ENCODE measurements around the gene RFX3.
A peak's percentile ranks its signal among the peaks of the same experiment; 100 is the strongest.

Gene RFX3

DNA sequence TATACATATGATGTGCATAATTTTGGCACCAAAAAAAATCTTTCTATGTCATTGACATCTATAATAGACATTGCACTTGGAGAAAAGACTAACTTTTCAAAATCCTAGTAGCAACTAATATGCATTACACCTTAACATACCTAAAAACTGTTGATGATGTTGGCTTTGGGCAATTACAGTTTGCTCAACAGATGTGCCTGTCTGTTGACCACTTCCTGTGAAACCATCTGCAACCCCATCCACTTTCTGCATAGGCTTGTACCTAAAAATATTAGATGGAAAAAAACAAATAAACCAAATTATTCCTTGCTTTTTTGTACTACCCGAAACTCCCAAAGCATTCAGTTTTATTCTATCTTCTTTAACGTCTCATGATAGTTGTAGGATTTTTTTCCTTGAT lies 248.6 kb downstream of the RFX3 start:
- DNase-seq (ENCODE audit: low read depth), result no peak

- DNase-seq (ENCODE audit: low read depth), result no peak
These were observed 254.2 kb downstream of the RFX3 start for GRCh38 chr9:3271581-3271980.

DNA sequence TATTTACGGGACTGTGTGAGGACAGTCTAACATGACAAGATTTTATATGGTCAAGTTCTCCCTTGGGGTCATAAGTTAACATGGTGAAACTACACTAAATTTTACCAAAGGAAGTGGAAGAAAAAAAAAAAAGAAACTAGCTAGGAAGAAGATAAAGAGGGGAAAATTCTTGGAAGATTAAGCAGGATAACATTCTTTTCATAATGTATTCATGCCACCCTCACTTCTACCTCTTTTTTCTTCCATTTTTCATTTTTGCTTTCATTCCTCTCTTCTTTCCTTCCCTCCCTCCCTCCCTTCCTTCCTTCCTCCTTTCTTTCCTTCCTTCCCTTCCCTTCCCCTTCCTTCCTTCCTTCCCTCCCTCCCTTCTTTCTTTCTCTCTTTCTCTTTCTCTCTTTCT lies 254.6 kb downstream of the RFX3 start:
- DNase-seq (ENCODE audit: low read depth), result no peak

DNA sequence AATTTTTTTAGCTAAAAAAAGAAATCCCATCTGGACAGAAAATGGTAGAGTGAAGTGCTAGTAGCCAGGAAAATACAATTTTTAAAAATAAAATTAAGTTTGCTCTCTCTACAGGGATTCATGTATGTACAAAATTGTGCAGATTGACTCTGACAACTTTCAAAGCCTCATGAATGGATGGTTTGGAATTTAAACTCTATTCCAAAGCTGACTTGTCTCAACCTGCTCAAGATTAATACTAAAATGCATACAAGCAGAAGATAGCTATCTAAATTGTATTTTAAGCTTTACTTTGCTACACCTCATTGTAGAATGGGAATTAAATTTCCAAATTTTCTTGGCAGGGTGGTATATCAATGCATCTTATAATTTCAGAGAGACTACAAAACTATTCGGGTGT lies 257.6 kb downstream of the RFX3 start:
- DNase-seq (ENCODE audit: low read depth), result no peak

GRCh38 chr9:3263698-3264097 lies 262.1 kb downstream of the RFX3 start:
- DNase-seq (ENCODE audit: low read depth), result no peak

DNA sequence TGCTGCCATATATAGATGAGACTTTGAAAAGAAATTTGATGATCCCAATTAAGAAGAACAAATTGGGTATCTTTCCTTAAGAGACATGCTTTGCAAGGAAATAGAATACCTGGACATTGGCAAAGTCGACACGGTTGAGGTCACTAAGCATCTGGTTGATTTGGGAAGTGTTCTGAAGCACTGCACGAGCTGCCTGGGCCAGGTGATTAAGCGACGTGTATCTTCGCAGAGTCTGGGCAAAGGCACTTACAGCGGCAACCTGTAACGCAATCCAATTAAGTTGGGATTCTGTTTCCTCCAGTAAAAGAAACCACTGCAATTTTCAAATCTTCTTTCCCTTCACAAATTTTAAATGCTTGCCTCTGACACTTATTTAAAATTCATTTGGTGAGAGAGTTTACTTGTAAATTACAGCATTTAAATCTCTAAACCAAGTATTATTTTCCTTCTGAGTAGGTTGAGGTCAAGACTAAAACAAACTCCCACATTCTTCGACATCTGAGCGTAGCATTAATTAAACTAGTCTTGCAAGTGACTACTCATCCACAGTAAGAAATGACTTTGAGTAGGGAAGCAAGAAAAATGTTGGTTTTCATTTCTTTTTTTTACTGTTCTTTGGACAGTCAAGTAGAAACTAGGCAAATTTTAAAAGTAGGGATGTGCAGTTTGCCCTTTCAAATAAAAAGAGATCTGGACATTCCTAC lies 262.8 kb downstream of the RFX3 start:
- DNase-seq (ENCODE audit: low read depth), result no peak

- no peak for DNase-seq (ENCODE audit: low read depth)
These were observed 264.3 kb downstream of the RFX3 start for GRCh38 chr9:3261484-3261883.

- no peak for DNase-seq (ENCODE audit: low read depth)
These were observed 269.1 kb downstream of the RFX3 start for GRCh38 chr9:3256571-3257330.

GRCh38 chr9:3251309-3251708 lies 274.5 kb downstream of the RFX3 start:
- no peak for DNase-seq (ENCODE audit: low read depth)

GRCh38 chr9:3250741-3251140 lies 275.1 kb downstream of the RFX3 start:
- DNase-seq (ENCODE audit: low read depth), result no peak

DNA sequence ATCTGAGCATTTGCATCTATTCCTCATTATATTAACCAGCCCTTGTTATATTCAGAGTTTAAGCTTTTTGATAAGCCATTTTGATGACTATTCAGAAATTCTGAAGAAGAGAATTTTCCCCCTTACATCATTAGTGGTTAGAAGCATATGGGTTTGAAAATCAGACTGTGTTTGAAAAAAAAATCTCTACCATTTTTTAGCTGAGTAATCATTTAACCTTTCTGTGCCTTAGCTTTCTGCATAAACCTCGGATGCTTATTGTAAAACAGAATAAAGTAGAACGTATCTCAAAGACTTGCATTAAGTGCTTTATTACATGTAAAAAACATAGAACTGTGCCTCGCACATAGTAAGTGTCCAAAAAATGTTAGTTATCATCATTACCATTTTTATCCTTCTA lies 278.6 kb downstream of the RFX3 start:
- no peak for DNase-seq (ENCODE audit: low read depth)

- no peak for DNase-seq (ENCODE audit: low read depth)
These were observed 279.6 kb downstream of the RFX3 start for GRCh38 chr9:3246241-3246640.

GRCh38 chr9:3244963-3245653 lies 280.7 kb downstream of the RFX3 start:
- no peak for DNase-seq (ENCODE audit: low read depth)

DNA sequence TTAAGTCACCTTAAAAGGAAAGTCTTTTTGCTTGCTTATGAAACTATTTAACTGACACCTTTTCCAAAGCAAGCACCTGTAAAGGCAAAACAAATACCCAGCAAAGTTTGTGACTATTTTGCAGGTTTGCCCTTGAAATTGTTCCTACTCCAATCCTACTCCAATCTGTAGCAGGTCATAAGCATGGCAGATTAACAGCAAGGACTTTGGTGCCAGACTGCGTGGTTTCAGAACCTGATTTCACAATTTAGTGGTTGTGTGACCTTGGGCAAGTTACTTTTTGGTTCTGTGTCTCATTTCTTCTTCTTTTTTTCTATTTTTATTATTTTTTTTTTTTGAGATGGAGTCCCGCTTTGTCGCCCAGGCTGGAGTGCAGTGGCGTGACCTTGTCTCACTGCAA lies 282.1 kb downstream of the RFX3 start:
- DNase-seq (ENCODE audit: low read depth), result no peak

GRCh38 chr9:3241290-3241689 lies 284.5 kb downstream of the RFX3 start:
- DNase-seq (ENCODE audit: low read depth), result no peak

DNA sequence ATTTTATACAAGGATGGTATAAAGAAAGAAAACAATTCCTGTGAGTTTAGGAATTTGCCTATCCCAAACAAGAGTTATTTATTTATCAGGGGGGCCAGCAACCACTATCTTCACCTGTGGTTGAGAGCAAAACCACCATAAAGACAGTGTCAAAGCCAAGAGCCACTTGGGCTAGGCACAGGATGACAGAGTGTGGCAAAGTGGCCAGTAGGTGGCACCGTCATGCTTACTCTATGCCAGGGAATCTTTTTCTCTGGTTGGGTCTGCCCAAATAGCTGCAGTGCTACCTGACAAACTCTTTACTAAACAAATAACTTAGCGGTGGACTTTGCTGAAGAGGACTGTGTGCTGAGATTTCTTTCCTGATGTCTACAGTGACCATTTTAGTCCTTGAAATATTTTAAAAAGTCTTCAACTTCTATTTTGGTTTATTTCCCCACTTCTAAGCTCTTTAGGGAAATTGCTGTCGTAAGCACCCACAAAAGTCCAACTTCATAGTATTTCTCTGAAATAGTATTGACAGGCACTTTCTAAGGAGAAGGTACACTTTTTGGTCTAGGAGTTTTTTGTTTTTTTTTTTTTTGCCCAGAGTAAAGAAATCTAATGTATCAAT lies 285.0 kb downstream of the RFX3 start:
- DNase-seq (ENCODE audit: low read depth), result peak; percentile 66

GRCh38 chr9:3239240-3239639 lies 286.6 kb downstream of the RFX3 start:
- DNase-seq (ENCODE audit: low read depth), result no peak

DNA sequence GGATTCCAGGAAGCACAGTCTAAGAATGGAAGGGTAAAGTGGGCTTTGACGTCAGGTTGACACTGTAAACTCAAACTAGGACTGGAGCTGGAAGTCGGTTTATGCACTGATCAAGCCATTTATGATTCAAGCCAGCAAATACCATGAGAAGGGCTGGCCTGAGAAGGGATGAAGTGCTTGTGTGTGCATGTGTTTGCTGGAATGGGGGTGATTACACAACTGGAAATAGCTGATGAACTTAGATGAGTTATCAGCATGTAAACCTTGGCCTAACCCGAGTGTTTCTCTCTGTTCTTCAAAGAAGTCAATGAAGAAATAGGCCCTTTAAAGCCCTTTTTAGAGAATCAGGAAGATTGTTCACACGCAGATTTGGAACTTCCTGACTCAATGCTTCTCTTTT lies 287.6 kb downstream of the RFX3 start:
- no peak for DNase-seq (ENCODE audit: low read depth)

DNA sequence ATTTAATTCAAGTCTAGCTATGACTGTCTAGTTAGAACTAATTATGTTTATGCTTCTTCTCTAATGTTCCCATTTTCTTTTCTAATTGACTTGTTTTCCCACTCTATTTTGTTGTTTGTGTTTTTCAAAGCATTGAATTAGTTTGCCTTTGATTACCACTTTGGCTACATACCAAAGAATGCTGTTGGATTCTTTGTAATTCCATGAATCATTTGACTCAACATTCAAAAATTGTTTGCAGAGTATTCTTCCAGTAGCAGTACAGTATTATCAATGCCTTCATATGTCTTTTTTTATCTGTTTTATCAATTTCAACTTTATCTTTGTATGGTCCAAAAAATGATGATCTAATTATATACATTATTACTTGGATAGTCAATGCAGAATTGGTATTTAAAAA lies 288.7 kb downstream of the RFX3 start:
- no peak for DNase-seq (ENCODE audit: low read depth)

DNA sequence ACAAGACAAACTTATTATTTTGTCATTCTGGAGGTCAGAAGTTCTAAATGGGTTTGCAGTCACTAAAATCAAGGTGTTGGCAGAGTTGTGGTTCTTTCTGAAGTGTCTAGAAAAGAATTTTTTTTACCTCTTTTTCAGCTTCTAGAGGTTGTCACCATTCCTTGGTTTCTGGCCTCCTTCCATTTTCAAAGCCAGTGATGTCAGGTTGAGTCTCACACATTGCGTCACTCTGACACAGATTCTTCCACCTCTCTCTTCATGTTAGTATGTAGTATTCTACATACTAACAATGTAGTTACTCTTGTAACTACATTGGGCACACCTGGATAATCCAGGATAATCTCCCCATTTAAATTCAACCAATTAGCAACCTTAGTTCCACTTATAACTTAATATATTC lies 290.3 kb downstream of the RFX3 start:
- DNase-seq (ENCODE audit: low read depth), result no peak

DNA sequence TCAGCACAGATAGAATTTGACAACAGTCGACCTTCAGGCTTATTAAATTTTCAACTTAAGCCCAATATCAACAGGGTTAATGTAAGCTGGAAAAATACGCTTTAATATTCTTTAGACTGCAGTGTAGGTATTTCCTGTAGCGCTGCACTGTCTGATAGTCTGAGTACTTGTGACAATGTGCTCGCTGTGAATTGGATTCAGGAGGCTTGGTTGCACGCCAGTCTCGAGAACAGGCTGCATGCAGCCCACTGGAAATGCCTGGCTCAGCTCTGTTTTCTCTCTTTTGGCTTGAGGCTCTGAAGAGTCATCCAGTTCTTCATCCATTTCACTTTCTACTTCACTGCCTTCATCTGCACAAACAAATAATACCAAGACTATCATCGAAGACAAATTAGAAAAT lies 300.9 kb downstream of the RFX3 start:
- DNase-seq (ENCODE audit: low read depth), result no peak

DNA sequence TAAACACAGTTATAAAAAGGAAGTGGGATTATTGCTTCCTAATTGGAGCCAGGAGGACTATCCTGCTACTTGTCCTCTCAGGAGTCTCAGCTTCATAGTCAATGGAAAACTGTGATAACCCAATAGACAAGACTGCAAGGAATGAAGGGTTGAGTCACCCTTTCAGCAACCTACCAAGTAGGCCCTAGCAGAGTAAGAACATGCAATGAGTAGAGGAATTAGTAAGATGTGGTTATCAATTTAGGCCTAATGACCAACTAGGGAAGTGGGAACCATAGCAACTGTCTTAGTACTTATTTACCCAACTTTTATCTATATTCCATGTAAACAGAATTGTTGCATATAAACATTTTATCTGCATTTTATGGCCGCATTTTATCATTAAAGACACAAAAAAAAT lies 310.1 kb downstream of the RFX3 start:
- DNase-seq (ENCODE audit: low read depth), result no peak

GRCh38 chr9:3214741-3215140 lies 311.1 kb downstream of the RFX3 start:
- no peak for DNase-seq (ENCODE audit: low read depth)
